IPS DF 19.7 (cell line): ENCODE results near the gene OGA.

Experiments
- DNase-seq: peaks from one replicate; pipeline ENCODE4 v3.0.0-alpha.2; 2013; ENCODE audit warnings: low read depth, low spot score

OGA gene

GRCh38 chr10:101818119-101818871, at the start of gene OGA:
Gene OGA (minus strand): TSS chr10:101818444. CDS start chr10:101818022, 422 bp downstream.
- DNase-seq = peak; percentile 99

- DNase-seq = no peak
These were observed 49.7 kb upstream of the OGA start for GRCh38 chr10:101867931-101868330.

GRCh38 chr10:101859530-101859929, 41.3 kb upstream of the OGA start:
- DNase-seq = no peak

DNA sequence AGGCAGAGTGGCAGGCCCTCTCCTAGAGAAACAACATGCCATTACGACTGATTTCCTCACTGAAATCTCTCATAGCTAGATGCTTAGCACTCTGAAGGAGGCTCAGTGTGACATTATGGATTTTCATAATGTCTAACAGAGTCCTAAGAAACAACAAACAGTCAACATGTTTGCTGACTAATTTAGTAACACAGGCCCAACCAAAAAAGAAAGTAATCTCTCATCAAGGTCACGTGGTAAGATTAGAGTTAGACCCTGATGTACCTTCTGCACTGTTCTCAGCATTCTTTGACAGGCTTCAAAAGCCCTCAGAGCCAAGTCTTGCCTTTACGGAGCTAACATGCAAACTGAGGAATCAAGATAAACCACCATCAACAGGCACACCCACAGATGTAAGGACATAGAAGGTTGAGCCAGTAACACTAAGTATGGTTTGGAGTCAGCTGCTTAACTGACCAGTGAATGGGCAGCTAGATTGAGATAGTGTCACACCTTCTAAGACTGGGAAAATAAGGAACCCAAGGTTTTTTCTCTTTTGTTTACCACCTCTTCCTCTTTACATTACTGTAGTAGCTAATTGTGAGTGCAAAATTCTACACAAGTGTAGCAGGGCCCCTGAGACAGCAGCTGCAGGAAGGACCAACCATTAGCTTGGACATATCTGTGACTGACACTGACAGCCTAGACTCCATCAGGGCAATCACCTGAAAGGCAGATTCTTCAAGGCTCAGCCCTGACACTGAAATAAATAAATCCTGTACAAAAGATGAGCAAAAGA, 40.7 kb upstream of the OGA start:
- DNase-seq = no peak

GRCh38 chr10:101857802-101858476, 39.7 kb upstream of the OGA start:
- DNase-seq = no peak

GRCh38 chr10:101856626-101857025, 38.4 kb upstream of the OGA start:
- DNase-seq = no peak

GRCh38 chr10:101851411-101852116, 33.3 kb upstream of the OGA start:
- no peak for DNase-seq

DNA sequence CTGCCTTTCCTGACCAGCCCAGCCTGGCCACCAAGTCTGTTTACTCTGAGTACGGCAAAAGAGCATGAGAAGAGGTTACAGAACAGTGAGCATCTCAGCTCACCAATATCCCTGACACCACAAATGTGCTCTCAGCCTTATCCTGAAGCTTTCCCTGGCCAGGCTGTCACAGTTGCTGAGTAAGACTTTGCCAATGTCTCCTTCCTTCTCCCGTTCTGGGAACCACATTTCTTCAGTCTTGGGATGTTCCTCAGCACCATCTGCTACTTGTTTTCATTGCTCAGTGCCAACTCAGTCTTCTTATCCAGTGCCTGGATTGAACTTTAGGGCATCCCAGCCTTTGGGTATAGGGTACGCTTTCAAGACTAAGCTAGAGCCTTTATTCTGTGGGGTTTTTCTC, 32.5 kb upstream of the OGA start:
- no peak for DNase-seq

GRCh38 chr10:101848894-101849351, 30.7 kb upstream of the OGA start:
- DNase-seq = no peak

DNA sequence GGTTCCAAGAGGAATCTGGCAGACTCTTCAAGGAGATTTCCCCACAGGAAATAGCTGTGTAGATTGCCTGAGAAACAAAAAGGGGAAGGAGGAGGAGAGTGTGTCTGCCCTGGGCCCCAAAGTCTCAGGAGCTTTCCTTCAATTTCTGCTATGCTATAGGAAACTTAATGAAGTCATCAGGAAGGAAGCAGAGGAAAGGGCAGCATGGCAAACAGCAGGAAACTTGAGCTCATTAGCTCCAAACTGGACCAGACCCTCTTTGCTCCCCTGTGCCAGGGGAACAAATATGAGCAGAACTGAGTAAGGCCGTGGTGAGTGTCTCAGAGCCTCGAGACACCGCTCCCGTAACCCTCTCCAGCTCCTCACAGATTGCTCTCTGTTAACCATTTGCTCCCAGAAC, 30.2 kb upstream of the OGA start:
- no peak for DNase-seq

GRCh38 chr10:101845893-101846292, 27.6 kb upstream of the OGA start:
- no peak for DNase-seq

GRCh38 chr10:101843032-101844021, 25.1 kb upstream of the OGA start, which contains the start of gene KCNIP2:
Gene KCNIP2 (minus strand): TSS chr10:101843800. CDS start chr10:101843568, 232 bp downstream.
- no peak for DNase-seq

GRCh38 chr10:101841826-101842225, 23.6 kb upstream of the OGA start:
- DNase-seq = no peak

DNA sequence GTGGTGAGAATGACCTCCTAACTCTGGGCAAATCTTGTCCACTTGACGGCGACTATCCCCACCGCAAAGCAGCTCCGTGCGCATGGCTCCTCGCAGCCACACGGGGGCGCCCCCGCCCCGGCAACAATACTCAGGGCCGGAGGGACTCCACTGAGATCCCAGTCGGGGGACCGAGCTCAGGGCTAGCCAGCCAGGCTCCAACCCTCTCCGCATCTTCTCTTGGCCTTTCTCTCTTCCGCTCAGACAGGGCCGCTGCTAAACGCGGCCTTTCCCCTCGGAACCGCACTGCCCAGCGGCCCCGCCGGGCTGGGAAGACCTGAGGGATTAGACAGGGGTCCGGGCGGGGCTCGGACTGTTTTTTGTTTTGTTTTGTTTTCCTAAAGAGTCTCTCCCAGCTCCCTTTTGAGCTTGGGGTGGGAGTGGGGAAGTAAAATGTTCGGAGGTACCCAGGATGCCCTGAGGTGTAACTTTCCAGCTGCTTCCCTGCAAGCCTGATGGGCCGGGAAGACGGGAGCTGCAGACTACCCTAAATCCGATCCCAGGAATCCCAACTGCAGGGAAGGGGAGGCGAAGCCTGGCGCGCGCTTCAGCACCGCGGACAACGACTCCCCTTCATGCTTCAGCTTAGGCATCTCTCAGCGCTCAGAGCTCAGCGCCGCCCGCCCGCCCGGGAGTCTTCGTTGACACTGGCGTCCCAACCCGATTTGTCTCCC, 22.7 kb upstream of the OGA start:
- no peak for DNase-seq

DNA sequence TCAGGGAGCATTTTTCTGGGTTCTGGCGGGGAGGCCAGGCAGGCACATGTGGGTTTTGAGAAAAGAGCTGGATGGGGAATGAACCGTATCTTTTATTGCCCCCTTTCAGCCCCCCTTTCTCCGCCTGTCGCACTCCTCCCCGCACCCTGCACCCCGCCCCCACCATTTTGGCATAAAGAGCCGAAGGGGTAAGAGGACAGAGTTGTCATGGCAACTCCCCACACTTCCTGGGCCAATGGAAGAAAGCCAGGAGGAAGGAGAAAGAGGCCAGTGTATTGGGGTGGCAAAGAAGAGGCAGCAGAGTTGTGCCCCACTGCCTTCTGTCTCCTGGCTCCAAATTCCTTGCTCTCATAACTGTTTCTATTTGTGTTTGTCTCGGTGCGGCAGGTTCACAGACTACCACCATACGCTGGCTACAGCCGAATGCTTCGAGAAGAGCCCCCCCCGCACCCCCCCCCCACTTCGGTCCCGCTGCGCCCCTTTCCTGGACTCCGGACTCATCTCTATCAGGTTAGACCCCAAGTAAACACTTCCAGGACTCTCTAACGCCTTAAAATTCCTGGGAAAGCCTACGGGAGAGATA, 21.9 kb upstream of the OGA start:
- DNase-seq = no peak

GRCh38 chr10:101839416-101840063, 21.3 kb upstream of the OGA start:
- no peak for DNase-seq

GRCh38 chr10:101839002-101839401, 20.8 kb upstream of the OGA start:
- DNase-seq = no peak

DNA sequence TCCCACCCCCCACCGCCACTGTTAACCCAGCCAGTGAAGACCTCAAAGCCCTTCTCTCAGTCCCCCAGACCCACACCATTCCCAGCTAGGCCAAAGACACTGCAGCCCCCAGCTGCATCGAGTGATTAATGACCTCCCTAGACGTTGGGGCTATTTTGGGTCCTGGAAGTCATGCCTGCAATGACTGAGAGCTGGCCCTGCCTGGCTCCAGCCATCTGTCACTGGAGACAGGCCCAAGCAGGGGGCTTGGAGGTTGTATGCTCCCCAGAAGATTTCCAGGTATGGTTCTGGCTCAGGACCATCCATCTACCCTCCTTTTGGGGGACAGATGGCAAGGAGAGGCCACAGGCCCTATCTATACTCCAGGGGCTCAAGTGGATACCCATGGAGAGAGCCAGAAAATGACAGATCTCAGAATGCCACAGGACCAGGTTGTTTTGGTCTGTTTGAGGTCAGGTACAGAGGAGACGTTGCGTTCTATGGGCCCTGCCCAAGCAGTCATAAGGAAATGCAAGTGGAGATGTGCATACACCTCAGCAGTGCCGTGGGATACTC, 20.2 kb upstream of the OGA start:
- DNase-seq = no peak

GRCh38 chr10:101837748-101838147, 19.5 kb upstream of the OGA start:
- no peak for DNase-seq
